ENCODE measurements around the gene RPL23.

GRCh38 chr17:38809828-38810227, 43.7 kb downstream of the RPL23 start:
- no peak for TF ChIP-seq CTCF (conservative IDR thresholded peaks at IDR 0.05; ENCODE audit: low read depth, low read length)
- TF ChIP-seq EZH2 (IDR thresholded peaks at IDR 0.05; ENCODE audit: borderline replicate concordance, low read depth, low read length, poor library complexity, severe bottlenecking), result no peak

Measured in A673 (cell line).